Hepatocyte (in vitro differentiated cells): Measurements from ENCODE around the gene LRRC61. TPM values are rescaled to one million over a fixed set of nuclear protein-coding genes. Genes with fewer than 3 reads are reported as not detected.

Source experiments
- DNase-seq: peaks from one replicate; pipeline ENCODE4 v3.0.0-alpha.2; 2016; ENCODE audit warnings: low spot score
- H2AFZ ChIP-seq: fragments of 200-600 bp; sonication (generic); 2 replicates; pipeline ENCODE4 v1.6.0; 2016; ENCODE audit warnings: antibody characterized with exemption, mild to moderate bottlenecking
- H3K27ac ChIP-seq: fragments of 200-600 bp; sonication (generic); 2 replicates; pipeline ENCODE4 v1.5.1; 2016; ENCODE audit warnings: mild to moderate bottlenecking
- H3K27me3 ChIP-seq: fragments of 200-600 bp; sonication (generic); 2 replicates; pipeline ENCODE4 v1.6.1; 2016
- H3K36me3 ChIP-seq: fragments of 200-600 bp; sonication (generic); replicated peaks from 2 replicates; pipeline ENCODE4 v1.5.1; 2016; ENCODE audit warnings: low read depth; ENCODE audit not compliant: insufficient read depth
- H3K4me1 ChIP-seq: fragments of 200-600 bp; sonication (generic); 2 replicates; pipeline ENCODE4 v1.5.1; 2016; ENCODE audit warnings: mild to moderate bottlenecking, moderate library complexity; ENCODE audit not compliant: insufficient read depth
- H3K4me2 ChIP-seq: fragments of 200-600 bp; sonication (generic); 2 replicates; pipeline ENCODE4 v1.6.0; 2016
- H3K4me3 ChIP-seq: fragments of 200-600 bp; sonication (generic); 2 replicates; pipeline ENCODE4 v1.5.1; 2016; ENCODE audit warnings: mild to moderate bottlenecking
- H3K79me2 ChIP-seq: fragments of 200-600 bp; sonication (generic); 2 replicates; pipeline ENCODE4 v1.6.0; 2017; ENCODE audit warnings: mild to moderate bottlenecking
- H3K9me2 ChIP-seq: fragments of 200-600 bp; sonication (generic); replicated peaks from 2 replicates; pipeline ENCODE4 v1.6.0; 2017; ENCODE audit warnings: mild to moderate bottlenecking; ENCODE audit not compliant: insufficient read depth
- H3K9me3 ChIP-seq: fragments of 200-600 bp; sonication (generic); 2 replicates; pipeline ENCODE4 v1.5.1; 2016; ENCODE audit warnings: low read depth, mild to moderate bottlenecking
- H4K20me1 ChIP-seq: fragments of 200-600 bp; sonication (generic); 2 replicates; pipeline ENCODE4 v1.6.0; 2016; ENCODE audit warnings: mild to moderate bottlenecking; ENCODE audit not compliant: insufficient read depth, poor library complexity, severe bottlenecking
- CTCF ChIP-seq: fragments of 200-600 bp; sonication (generic); IDR thresholded peaks from 2 replicates; pipeline ENCODE4 v1.5.1; 2016; ENCODE audit warnings: antibody characterized with exemption, mild to moderate bottlenecking; ENCODE audit not compliant: poor library complexity
- EZH2 ChIP-seq: fragments of 200-600 bp; sonication (generic); IDR thresholded peaks from 2 replicates; pipeline ENCODE4 v1.6.1; 2016; ENCODE audit warnings: antibody characterized with exemption, mild to moderate bottlenecking, borderline replicate concordance
- EZH2phosphoT487 ChIP-seq: fragments of 200-600 bp; sonication (generic); IDR thresholded peaks from one replicate; pipeline ENCODE4 v1.6.1; 2018; ENCODE audit warnings: antibody characterized with exemption, mild to moderate bottlenecking, low read depth, moderate library complexity; ENCODE audit not compliant: unreplicated experiment, severe bottlenecking
- WGBS: methylation state at CpG from one replicate; pipeline ENCODE4 v1.1.6; 2016; ENCODE audit warnings: low lambda C conversion rate; ENCODE audit errors: missing lambda C conversion rate; 5-methylcytosine and 5-hydroxymethylcytosine counted together
- polyA plus RNA-seq: library from polyadenylated mRNA; unstranded; fragments of >200 nt; fragmentation: Nextera tagmentation; extraction: Ambion mirVana; gene quantifications from 2 replicates; pipeline ENCODE4 v1.2.1, GENCODE V29; 2016
- total RNA-seq: library from RNA; depleted of rRNA; stranded (reverse); fragments of >200 nt; gene quantifications from 2 replicates; pipeline ENCODE4 v1.2.3, GENCODE V29; 2014

The LRRC61 gene
- total and polyA plus RNA-seq, 2 experiments from 2014 or later, result 23.4 to 38.7 TPM

- DNase-seq, result no peak
Observed at GRCh38 chr7:150361402-150361801, 38.2 kb downstream of the LRRC61 start.

GRCh38 chr7:150361807-150362621 is 38.9 kb downstream of the LRRC61 start:
- H3K9me2 ChIP-seq, result no peaks in the 10 kb centered on the region
- no peaks in the 10 kb centered on the region for H4K20me1 ChIP-seq
- no peak overlapping the region for H3K4me2 ChIP-seq
- H3K9me3 ChIP-seq, result no peaks in the 10 kb centered on the region
- no peak overlapping the region for H3K27ac ChIP-seq
- peaks cover 2% of the 10 kb centered on the region for H3K79me2 ChIP-seq
- no peaks in the 10 kb centered on the region for H3K36me3 ChIP-seq
- H3K4me3 ChIP-seq, result no peak overlapping the region
- no peak for TF ChIP-seq EZH2
- no peak for TF ChIP-seq CTCF
- TF ChIP-seq EZH2phosphoT487, result no peak
- H2AFZ ChIP-seq, result no peak overlapping the region
- DNase-seq, result no peak
- no peaks in the 10 kb centered on the region for H3K4me1 ChIP-seq
- WGBS, result 62% methylated on average over 18 of the region's 18 CpGs
- no peaks in the 10 kb centered on the region for H3K27me3 ChIP-seq

More at GRCh38 chr7:150361402-150361801, 38.2 kb downstream of the LRRC61 start:
- no peak overlapping the region for H3K4me3 ChIP-seq
- no peak for TF ChIP-seq CTCF
- no peak for TF ChIP-seq EZH2
- no peak for TF ChIP-seq EZH2phosphoT487
- no peaks in the 10 kb centered on the region for H3K79me2 ChIP-seq
- H4K20me1 ChIP-seq, result no peaks in the 10 kb centered on the region
- no peaks in the 10 kb centered on the region for H3K27me3 ChIP-seq
- 68% methylated on average over 7 of the region's 7 CpGs for WGBS
- no peaks in the 10 kb centered on the region for H3K9me2 ChIP-seq
- H3K27ac ChIP-seq, result no peak overlapping the region
- H3K9me3 ChIP-seq, result no peaks in the 10 kb centered on the region
- H3K4me1 ChIP-seq, result no peaks in the 10 kb centered on the region
- no peaks in the 10 kb centered on the region for H3K36me3 ChIP-seq
- no peak overlapping the region for H2AFZ ChIP-seq
- no peak overlapping the region for H3K4me2 ChIP-seq

DNA sequence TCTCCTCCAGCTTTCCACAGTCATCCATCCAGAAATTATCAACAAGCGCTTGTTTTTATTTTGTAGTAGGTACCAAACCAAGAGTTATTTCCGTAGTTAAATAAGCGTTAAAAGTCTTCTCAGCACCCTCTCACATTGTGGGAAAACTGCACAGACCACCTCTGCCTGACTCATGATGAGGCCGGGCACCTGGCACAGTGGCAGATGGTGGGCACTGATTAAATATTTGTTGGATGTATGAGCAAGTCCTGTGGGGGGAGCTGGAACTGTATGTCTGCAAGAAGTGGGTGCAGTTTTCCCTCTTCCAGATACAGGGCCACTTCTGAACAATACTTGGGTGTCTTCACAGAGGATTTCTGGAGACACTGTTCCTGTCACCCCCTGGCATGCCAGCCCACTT is 40.2 kb downstream of the LRRC61 start:
- H3K4me1 ChIP-seq, result no peaks in the 10 kb centered on the region
- TF ChIP-seq EZH2phosphoT487, result no peak
- no peak for TF ChIP-seq CTCF
- no peak for TF ChIP-seq EZH2
- H3K27ac ChIP-seq, result no peak overlapping the region
- no peak overlapping the region for H2AFZ ChIP-seq
- no peaks in the 10 kb centered on the region for H4K20me1 ChIP-seq
- peaks cover 7% of the 10 kb centered on the region for H3K79me2 ChIP-seq
- H3K27me3 ChIP-seq, result no peaks in the 10 kb centered on the region
- no peak overlapping the region for H3K4me2 ChIP-seq
- H3K9me2 ChIP-seq, result no peaks in the 10 kb centered on the region
- 93% methylated on average over 4 of the region's 4 CpGs for WGBS
- H3K9me3 ChIP-seq, result no peaks in the 10 kb centered on the region
- H3K4me3 ChIP-seq, result no peak overlapping the region
- no peak for DNase-seq
- no peaks in the 10 kb centered on the region for H3K36me3 ChIP-seq
